Stimulated activated CD4-positive, alpha-beta T cell treated with anti-CD3 and anti-CD28 coated beads, Interleukin-15, amount 100 ng/mL, for 48 hours (primary cell): ENCODE data around the gene DMRTC2.

Experiments
- DNase-seq, 2 donors: peaks; one replicate each; pipeline ENCODE4 v3.0.0-alpha.2; 2020; ENCODE audit warnings: low read depth in 2 of 2

The DMRTC2 gene

DNA sequence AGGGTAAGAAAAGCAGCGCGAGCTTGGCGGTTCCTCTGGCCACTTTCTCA lies at the start of gene DMRTC2:
DMRTC2 (plus strand) TSS at position 42 of the 50 bp plus-strand sequence. CDS start 2,387 bp downstream, outside the sequence.
- DNase-seq: no peak

DNA sequence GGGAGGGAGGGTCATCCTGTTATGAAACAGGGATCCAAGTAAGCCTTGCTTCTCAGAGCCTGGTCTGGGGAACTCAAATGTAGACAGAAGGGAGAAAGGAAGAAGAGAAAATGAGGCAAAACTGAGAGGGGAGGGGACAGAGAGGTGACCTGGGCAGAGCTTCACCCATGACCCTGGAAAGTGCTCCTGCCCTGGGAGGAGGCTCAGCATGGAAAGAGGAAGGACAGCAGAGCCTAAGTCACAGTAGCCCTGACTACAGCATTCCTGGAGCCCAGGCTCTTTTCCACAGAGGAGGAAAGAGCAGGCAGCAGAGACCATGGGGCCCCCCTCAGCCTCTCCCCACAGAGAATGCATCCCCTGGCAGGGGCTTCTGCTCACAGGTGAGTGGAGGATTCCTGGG lies 48.5 kb upstream of the DMRTC2 start, which contains the start of gene CEACAM3:
CEACAM3 (plus strand) TSS at position 226 of the 400 bp plus-strand sequence; CDS start at position 317, 91 bp downstream.
- no peak for DNase-seq

DNA sequence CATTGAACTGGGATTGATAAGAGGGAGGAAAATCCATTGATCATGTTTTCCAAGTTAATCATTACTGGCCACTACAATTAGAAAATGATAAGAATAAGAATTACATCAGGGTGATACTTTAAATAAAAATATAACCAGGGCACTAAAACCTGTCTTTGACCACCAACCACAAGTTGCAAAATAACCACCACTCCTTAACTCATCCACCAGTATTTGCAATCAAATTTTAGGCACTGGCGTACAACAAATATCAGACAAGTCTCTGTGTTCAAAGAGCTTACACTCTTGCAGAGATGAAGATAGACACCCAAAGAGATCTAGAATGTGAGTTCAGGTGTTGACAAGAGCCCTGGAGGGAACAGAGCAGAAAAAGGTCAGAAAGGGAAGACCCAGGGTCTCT lies 47.9 kb upstream of the DMRTC2 start:
- no peak for DNase-seq

DNA sequence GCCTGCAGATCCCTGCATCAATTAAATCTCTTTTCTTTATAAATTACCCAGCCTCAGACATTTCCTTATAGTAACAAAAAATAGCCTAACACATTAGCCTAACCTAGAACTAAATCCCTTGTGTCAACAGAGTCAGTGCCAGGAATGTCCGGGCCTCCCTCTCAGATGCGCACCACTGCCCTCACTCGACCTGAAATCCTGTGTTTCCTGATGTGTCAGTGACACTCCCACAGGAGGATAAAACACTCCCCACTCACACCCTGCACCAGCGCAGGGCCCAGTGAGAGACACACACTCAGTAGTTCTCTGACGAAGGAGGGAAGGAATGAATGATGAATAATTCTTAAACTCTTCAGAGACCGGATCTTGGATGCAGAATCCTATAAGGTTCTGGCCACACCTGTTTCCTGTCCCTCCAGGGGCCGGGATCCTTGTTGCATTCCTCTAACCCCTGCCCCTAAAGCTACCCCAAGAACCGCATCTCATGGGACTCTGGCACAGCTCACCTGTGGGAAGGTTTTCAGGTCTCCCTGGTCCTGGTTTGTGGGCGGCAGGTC lies 45.3 kb upstream of the DMRTC2 start:
- DNase-seq: no peak

DNA sequence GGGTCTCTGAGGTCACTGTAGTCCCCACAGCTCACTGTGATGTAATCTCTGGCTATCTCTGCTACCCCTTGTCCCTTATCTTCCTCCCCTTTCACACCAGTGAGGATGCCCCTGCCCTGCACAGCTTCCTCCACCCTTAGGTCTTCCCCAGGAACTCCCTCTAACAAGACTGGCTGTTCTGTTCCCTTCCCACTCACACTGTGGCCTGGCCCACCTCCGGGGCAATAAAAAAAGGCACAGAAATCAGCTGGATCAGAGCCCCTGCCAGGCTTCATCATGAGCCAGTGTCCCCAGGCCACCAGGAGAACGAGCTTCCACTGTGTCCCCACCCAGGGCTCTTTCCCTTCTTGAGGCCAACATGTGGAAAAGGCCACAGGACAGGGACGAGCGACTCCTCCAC lies 43.8 kb upstream of the DMRTC2 start:
- DNase-seq: no peak

DNA sequence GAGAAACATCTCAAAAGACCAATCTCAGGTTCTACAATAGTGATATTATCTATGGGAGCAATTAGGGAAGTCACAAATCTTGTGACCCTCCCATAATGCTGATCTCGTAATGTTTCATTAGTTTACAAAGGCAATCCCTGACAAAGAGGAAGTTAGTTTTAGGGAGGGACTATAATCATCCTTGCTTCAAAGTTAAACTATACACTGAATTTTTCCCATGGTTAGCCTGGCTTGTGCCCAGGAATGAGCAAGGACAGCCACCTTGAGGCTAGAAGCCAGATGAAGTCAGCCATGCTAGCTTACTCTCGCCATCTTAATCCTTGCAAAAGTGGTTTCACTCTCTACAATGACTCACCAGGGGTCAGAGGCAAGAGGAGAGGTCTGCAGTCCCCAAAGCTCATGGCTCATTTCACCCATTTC lies 43.0 kb upstream of the DMRTC2 start:
- DNase-seq: no peak

DNA sequence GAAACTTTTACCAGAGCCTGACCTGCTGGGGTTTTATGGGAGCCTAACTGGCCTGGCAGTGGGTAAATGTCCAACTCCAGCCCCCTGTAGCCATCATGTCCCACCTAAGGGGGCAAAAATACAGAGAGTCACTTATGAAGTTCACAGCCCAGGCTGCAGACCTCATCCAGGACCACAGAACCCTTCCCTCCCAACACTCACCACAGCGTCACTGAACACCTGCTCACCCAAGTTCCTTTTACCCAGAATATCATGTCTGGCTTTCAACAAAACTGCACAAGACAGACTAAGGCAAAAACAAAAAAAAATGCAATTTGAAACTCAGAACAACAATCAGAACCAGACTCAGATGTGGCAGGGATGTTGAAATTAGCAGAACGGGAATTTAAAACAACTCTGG lies 42.1 kb upstream of the DMRTC2 start:
- DNase-seq: no peak

DNA sequence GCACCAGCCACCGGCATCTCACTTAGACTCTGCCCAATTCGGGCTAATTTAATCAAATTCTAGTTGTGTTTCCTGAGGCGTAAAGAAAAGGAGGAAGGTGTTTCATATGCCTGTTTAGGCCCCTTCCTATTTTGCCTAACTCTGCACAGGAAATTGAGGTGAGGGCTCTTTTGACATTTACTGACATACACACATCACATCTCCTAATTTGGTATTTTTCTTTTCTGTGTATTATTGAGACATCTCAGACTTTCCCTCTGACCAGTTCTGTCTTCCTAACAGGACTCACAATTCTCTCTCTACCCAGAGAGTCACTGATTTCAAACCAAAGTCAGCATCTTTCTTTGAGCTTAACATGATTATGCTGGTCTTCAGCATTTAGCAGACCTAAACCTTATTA lies 40.5 kb upstream of the DMRTC2 start:
- no peak for DNase-seq

DNA sequence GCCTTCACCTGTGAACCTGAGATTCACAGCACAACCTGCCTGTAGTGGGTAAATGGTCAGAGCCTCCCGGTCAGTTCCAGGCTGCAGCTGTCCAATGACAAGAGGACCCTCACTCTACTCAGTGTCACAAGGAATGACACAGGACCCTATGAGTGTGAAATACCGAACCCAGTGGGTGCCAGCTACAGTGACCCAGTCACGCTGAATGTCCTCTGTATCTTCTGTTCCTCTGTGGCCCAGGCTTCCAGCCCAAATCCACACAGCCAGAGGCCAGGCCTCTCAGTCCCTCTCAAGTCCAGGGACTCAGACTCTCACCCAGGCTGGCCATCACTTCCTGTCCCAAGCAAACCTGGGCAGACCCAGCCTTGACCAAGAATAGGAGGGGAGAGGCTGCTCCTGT lies 37.7 kb upstream of the DMRTC2 start:
- DNase-seq: no peak

DNA sequence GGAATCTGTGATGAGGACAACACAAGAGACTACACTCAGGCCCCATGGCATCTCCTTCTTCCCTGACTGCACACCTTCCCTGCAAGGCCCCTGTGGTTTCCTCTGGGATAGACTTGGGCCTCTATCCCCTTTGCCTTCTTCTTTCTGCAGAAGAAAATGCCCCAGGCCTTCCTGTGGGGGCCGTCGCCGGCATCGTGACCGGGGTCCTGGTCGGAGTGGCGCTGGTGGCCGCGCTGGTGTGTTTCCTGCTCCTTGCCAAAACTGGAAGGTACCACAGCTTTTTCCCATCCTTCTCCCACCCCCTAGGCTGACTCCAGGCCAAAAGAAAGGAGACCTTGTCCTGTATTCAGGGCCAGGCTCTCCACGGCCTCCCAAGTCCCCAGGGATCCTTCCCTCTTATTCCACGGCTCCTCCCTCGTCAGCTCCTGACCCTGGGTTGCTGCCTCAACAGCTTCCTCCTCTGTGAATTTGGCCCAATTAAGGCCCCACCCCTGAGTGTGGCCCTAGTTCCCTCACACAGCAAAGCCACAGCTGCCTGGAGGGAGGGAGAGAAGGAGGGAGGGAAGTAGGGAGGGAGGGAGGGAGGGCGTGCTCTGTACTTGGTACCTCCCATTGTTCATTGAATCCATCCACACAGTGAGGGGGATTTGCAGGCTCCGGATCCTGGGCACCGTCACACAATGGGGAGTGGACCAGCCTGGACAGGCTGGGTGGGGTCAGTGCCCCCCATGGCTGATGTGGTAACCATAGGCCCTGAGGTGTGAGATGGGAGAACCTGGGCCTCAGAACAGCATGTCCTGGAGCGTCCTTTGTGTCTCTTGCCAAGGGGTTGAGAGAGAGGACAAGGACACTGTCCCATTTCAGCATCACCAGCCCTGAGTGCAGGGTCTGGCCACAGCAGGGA lies 35.9 kb upstream of the DMRTC2 start:
- DNase-seq: no peak

DNA sequence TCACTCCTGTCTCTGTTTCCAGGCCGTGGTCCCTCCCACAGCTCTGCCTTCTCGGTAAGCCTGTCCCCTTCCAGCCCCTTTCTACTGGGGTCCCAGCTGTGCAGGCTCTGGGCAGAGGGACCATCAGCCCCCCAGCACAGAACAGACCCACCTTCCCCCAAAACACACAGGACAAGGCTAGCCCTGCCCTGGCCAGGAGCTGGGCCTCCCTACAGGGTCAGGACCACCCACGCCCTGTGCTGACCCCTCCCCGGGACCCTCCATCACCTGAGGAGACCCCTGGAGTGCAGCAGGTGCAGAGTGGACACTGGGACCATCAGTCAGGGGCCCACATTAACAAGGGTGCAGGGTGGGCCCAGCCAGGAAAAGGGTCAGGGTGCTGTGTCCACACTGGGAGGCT lies 34.5 kb upstream of the DMRTC2 start:
- DNase-seq: no peak

DNA sequence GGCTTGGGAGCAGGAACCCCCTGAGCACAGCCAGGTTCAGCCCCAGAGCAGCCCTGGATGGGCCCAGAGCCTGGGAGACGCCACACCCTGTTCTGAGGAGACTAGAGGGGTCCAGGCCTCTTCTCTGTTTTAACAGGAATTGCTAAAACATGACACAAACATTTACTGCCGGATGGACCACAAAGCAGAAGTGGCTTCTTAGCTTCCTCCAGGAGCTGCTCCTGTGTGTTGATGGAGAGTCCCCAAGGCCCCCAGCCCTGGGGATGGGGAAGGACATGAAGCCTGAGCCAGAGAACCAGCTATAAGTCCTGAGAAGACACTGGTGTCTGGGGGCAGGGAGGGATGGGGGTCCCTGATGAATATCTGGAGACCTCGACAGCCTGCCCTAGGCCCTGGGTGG lies 33.8 kb upstream of the DMRTC2 start:
- no peak for DNase-seq

DNA sequence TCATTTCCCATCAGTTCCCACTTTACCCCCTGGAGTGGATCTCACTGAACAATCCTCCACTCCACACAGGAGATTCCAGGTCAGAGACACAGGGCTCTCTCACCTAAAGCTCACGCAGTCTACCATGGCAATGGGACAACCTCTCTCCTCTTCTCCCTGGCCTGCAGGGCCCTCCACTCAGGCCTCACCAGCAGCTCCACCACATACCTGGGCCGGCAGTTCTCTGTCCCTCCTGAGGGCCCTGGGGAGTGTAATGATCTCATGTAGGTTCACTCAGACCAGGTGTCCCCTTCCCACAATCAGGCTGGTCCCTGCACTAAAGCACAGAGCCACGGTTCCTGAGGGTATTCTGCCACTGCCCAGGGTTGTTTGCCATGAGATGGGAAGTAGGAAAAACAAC lies 32.9 kb upstream of the DMRTC2 start:
- no peak for DNase-seq

DNA sequence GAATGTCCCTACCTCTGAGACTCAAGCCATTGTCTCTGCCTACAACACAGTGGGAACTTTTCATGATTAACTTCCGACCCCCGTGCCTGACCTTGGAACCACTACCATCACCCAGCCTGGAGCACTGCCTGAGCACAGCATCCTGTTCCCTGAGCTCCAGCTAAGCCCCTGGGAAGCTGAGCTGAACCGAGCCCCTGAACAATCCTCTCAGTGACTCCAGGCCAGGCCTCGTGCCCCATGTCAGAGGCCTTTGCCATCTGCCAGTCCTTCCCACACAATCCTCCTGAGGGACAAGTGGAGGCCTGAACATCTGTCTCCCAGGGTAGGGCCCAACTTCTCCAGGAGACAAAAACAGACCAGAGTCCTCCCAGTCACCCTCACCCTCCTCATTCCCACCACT lies 30.9 kb upstream of the DMRTC2 start:
- DNase-seq: no peak

DNA sequence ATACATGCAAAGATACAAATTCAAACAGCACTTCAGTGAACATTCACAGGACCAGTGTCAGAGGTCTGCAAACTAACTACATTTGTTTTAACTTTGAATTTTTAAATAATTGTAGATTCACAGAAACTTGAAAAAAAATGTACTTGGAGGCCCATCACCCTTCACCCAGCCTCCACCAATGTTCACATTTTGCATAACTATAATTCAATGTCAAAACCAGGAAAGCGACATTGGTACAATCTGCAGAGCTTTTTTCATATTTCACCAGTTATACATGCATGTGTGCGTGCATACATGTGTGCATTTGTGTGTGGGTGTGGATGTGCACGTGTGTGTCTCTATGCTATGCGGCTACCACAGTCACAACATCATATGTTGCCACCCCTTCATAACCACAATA lies 29.5 kb upstream of the DMRTC2 start:
- no peak for DNase-seq

DNA sequence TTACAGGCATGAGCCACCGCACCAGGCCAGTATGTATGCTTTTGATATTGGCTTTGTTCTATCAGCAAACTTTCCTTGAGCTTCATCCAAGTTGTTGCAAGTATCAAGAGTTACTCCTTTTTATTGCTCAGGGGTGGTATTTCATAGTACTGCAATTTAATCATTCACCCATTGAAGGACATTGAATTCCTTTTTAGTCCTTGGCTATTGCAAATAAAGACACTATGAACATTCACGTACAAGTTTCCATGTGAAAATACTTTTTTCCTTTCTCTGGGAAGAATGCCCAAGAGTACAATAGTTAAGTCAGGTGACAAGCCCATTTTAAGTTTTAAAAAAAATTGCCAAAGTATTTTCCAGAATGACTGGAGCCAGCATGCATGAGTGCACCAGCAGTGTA lies 28.1 kb upstream of the DMRTC2 start:
- DNase-seq: no peak

DNA sequence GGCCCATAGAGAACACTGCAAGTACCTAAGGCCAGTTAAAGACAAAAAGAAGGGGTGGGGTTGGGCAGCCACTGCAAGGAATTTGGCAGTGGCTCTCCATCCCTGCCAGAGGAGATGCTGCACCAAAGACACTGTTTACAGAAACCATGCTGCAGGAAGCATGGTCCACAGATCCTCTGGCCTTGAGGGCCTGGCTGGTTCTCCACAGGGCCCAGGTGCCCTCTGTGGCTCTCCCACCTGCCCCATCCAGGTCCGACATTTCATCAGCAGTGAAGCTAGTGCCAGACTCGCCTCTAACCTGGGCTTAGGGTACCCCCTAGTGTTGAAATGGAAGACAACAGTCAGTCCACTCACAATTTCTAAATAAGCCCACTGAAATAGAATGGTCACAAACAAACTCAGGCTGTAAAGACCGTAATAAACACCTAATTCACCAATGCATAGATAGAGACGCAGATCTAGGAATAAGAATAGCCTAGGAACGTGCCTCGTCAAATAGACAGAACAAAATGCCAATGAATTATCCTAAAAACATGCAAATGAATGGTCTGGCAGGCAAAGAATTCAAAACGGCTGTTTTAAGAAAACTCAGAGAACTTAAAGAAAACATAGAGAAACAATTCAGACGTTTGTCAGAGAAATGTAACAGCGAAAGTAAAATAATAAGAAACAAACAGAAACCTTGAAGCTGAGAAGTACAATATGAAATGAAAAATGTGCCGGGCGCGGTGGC lies 23.7 kb upstream of the DMRTC2 start:
- DNase-seq: peak; percentile 14 to 27

DNA sequence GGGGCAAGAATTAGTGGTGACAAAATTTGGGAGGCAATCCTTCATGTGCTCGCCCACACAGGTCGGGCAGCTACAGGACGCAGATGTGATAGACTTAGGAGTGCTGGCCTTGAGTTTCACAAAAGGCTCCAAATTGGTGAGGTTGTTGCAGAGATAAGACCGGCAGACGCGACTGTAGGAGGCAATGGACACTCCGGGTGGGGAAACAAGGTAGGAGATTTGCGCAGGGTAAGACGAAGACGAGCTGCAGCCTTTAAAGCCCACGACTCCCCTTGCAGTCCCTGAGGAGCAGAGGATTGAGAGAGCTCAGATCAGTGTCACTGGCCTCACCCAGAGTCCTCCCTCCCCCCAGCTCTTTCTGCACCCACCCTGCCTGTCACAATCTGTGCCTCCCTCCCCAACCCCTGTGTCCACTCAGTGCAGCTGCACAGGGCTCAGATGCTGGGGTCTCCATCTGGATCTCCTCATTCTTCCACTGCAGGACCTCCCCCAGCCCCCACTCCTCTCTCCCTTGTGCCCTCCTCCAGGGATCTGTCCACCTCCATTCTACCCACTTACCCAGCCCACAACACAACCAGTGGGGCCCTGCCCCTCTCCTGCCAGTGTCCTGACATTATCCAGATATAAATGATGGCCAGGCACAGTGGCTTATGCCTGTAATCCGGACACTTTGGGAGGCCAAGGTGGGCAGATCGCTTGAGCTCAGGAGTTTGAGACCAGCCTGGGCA lies 6.7 kb upstream of the DMRTC2 start:
- DNase-seq: no peak

DNA sequence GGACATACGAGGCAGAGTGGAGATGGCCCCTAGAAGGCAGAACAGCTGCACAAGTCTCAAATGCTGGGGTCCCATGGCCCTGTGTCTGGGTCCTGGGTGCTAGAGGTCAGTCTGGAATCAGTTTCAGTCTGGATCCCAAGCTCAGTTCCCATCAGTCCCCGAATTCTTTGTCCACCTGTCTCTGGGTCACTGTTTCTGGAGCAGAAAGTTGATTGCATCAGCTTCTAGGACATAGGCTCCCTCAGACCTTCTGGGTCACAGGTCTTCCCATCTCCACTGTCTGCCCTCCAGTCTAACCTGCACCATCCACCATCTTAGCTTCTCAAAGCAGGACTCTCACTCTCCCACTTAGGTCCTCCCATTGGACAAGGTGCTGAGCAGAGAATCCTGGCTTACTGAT lies 5.6 kb upstream of the DMRTC2 start:
- no peak for DNase-seq

DNA sequence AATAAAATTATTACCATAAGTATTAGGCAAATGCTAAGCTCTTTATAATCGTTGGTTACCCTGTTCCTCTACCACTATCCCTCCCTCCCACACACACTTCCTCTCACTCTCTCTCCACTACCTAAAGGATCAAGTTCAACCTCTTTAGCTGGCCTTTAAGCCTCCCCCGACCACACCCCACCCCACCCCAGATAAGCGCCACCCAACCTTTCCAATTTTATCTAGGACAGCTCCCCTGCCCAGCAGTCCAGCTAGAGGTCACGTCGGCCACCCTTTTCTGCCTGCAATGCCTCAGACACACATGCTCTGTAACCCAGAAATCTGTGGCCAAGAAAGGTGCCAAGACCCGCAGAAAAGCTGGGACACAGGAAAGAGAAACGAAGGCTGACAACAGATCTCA lies 1.5 kb upstream of the DMRTC2 start:
- DNase-seq: no peak

DNA sequence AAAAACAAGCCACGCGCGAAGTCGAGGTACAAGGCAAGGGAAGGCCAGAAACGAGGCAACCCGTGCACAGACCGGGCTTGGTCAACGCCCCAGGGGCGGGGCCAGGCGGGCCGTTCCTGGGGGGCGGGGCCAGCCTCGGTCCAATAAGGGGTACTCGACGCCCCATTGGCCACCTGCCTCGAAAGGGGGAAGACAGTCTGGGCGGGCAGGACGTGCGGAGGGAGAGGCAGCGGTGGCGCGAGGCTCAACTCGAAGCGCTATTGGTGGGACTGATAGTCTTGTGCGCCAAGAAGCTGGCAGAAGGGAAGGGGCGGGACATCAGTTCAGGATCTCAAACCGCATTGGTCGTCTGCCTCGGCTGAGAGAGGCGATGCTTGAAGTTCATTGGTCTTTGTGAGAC lies 241 bp upstream of the DMRTC2 start, which contains the start of gene LYPD4:
LYPD4 (minus strand) TSS at position 83 of the 400 bp plus-strand sequence. CDS start 5,398 bp downstream, outside the sequence.
- no peak for DNase-seq

DNA sequence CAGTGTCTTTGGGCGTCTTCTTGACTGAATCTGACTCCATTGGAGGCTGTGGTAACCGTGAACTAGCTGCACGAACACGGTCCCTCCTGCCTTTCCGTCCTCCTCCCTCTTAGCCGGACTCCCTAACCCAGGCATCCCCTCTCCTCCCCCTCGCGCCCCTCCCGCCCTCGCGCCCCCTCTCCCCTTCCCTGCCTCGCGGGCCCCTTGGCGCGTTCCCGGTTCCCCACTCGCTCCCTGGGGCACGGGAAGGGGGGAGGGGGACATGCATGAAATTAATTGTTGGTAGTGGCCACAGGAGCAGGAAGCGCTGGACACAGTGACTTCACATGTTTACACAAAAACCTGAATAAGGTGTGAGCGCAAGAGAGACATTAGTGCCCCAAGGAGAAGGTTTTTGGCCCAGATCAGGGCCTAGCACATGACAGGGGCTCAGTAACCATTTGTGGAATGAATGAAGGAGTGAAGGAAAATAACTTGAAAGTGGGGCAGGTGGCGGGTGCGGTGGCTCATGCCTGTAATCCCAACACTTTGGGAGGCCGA lies 279 bp downstream of the DMRTC2 start:
- DNase-seq: no peak
